Endometrial microvascular endothelial cells (primary cell): Measurements from ENCODE around the gene PIGL. TPM values are rescaled to one million over a fixed set of nuclear protein-coding genes. Genes with fewer than 3 reads are reported as not detected.

Experiments
- in situ Hi-C: cut with HindIII; loops from 2 replicates; pipeline ENCODE4 v1.10.0; 2017; ENCODE audit warnings: low sequenced_read_pairs, low pct_unique_long_range_greater_than_20kb; ENCODE audit errors: inconsistent ontology term
- total RNA-seq: library from RNA; depleted of rRNA; stranded (reverse); fragments of >200 nt; gene quantifications from one replicate; pipeline ENCODE4 v1.2.3, GENCODE V29; 2015; ENCODE audit errors: inconsistent ontology term

PIGL gene
- total RNA-seq, 1 donor from 2014 or later: 44.9 TPM

DNA sequence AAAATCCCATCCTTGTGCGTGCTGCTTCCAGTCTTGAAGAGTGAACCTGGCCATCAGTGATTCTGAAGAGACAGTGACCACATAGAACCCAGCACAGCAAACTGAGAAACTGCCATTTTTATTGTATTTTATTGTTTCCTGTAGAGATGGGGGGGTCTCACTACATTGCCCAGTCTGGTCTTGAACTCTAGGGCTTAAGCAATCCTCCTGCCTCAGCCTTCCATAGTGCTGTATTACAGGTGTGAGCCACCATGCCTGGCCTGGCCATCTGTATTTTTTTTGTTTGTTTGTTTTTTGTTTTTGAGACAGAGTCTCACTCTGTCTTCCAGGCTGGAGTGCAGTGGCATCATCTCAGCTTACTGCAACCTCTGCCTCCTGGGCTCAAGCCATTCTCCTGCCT is 122.4 kb downstream of the PIGL start:
- in situ Hi-C loops: no loop called here

DNA sequence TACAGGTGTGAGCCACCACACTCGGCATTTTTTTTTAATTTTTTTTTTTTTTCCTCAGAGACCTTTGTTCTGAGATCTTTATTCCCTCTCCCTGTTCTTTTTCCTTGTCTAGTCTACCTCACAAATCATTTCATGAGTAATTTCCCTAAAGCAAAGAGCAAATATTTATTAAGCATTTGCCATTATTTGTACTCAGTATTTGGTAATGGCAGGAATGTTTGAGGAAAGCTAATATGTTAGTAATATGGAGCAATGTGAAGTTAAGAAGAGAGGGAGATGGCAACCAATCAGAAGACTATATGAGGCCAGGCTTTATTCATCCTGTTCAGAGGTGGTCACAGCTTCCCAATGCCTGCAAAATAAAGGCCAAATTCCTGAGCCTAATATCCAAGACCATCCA is 122.9 kb downstream of the PIGL start:
- in situ Hi-C loops: no loop called here

DNA sequence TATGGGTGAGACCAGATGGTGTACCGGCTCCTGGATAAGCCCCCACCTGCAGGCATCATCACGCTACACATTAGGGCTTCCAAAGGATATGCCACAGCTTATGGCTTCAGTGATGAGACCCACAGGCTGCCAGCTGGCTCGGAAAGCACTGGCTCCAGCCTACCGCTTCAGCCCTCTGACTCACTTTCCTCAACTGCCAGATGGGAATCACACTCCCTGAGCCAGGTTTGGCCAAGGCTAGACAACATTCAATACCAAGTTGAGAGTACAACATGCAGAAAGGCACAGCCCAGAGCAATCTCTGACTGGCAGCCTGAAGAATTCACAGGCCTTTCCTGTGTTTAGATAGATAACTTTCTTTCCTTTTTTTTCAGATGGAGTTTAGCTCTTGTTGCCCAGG is 126.0 kb downstream of the PIGL start:
- in situ Hi-C loops: no loop called here

DNA sequence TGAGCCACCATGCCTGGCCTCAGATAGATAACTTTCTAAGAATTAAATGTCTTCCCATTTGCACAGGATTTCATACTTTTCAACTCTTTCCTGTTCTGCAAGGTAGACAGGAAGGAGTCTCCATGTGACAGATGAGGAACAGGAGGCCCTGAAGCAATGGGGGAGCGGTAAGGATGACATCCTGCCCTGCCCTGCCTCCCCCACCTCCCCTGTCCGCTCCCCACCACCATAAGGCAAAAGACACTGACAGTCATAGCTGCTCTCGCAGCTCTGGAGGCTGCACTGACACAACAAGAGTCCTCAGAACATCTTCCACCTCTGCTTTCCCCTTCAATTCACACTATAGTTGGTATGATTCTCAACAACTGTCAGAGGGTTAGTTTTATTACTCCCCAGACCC is 126.6 kb downstream of the PIGL start:
- in situ Hi-C loops: no loop called here

DNA sequence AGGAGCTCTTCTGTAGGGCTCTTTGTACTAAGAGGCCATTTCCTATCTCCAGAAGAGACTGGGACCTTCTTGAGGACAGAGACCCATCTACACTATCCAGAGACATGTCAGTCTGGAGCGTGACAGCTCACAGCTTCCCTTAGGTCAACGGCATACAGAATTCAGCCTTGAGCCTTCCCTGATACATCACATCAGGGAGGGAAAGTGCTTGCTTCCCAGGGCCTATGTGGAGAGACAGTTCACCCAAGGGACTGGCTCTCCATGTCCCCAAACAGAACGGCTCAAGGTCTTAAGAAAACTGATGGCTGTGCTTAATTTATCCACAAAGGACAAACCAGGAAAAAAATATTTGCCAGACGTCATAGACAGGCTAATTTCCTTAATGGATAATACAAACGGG is 128.6 kb downstream of the PIGL start:
- in situ Hi-C loops: no loop called here

DNA sequence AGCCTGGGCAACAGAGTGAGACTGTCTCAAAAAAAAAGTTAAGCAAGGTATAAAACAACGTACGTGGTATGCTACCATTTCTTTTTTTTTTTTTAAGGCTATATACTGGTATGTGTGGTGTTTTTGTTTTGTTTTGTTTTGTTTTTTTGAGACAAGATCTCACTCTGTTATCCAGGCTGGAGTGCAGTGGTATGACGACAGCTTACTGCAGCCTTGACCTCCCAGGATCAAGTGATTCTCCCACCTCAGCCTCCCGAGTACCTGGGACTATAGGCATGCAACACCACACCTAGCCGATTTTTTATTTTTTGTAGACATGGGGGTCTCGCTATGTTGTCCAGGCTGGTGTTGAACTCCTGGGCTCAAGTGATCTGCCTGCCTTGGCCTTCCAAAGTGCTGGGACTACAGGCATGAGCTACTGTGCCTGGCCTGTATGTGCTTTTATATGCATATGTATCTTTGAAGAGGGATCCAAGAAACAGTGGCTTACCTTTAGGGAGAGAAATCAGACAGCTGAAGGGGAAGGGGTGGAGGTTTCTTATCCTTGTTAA is 129.8 kb downstream of the PIGL start:
- in situ Hi-C loops: no loop called here

DNA sequence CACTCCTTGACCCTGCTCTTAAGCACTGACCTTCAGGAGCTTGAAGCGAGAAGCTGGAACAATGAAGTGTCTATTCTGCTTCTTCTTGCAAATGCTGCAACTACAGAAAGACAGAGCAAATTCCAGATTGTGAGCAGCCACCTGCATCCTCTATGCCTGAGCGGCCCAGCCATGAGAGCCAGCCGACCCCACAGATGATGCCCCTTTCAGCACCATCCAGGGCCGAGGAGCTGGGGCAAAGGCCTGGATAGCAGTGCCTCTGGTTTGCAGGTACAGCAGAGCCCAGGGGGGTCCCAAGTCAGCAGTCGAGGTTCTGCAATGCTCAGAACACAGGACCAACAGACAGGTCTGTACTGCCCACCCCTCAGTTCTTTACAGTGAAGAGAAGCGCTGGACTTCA is 131.6 kb downstream of the PIGL start:
- in situ Hi-C loops: no loop called here

DNA sequence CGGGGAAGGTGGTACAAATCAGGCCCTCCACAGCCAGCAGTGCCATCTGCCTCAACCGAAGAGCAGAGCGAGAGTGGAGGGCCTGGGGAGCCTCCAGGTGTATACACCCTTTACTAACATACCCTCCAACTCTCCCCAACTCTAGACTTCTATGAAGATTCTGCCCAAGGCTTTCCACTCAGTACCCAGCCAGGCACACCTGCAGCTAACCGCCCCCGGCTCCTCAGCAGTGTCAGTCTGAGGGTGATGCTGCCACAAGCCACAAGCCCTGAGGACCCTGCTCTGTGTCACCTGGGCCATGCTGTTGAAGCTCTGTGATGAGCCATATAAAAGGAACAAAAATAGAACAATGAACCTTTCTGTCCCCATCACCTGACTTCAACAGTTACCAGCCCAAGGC is 132.4 kb downstream of the PIGL start:
- in situ Hi-C loops: no loop called here

DNA sequence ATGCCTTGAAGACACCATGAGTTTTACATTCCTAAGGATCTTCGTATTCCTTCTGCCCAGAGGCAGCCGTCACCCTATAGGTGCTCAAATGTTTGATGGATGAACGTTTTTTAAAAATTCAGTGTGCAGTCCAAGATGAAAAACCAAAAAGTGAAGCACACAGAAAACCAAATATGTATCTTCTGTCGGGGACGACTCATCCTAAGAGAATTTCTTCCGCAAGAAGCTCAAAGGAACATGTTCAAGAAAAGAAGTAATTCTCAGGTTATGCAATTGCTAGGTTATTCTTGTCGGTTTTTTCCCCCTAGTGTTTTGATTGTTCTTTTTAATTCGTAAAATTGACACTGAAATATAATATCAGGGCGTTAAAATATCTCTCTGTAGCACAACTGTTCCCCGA is 134.8 kb downstream of the PIGL start:
- in situ Hi-C loops: no loop called here

DNA sequence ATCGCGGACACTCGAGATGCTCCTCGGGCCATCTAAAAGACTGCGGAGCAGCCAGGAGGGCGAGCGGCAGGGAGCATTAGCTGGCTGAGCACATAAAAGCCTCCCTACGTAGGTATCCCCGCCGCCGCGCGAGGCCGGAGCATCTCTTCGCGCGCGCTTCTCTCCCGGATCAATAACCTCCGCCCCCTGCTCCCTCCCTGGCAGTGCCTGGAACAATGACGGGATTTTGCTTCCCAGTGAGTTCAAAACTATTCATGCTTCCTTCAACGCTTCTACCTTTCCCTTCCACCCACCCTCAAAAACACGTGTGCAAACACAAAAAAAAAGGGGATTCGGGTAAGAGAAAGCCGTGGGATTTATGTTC is 135.3 kb downstream of the PIGL start:
- in situ Hi-C loops: no loop called here

DNA sequence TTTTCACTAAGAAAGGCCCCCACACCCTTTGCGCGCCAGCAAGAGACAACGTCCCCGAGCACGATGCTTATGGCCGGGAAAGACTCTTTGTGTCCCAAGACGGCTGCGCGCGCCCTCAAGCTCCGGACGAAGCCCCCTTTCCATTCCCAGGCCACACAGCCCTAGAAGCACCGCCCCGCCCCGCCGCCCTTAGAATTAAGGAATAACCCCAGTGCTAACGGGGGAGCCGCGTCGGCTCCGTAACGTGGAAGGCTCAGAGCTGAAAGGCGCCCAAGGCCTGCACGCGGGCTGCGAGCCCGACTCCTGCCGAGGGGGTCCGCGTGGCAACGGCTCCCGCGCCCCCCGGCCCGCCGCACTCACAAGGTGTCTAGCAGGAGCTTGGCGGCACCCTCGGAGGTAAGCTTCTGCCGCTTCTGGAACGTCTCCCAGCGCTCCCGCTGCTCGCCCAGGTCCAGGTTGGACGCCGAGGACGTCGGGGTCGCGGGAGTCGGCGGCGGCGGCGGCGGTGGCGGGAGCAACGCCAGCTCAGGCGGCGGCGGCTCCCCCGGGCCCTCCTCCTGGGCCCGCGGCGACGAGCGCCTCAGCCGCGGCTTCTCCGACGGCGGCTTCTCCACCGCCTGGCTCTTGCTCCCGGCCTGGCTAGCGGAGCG is 135.8 kb downstream of the PIGL start:
- in situ Hi-C loops: no loop called here

DNA sequence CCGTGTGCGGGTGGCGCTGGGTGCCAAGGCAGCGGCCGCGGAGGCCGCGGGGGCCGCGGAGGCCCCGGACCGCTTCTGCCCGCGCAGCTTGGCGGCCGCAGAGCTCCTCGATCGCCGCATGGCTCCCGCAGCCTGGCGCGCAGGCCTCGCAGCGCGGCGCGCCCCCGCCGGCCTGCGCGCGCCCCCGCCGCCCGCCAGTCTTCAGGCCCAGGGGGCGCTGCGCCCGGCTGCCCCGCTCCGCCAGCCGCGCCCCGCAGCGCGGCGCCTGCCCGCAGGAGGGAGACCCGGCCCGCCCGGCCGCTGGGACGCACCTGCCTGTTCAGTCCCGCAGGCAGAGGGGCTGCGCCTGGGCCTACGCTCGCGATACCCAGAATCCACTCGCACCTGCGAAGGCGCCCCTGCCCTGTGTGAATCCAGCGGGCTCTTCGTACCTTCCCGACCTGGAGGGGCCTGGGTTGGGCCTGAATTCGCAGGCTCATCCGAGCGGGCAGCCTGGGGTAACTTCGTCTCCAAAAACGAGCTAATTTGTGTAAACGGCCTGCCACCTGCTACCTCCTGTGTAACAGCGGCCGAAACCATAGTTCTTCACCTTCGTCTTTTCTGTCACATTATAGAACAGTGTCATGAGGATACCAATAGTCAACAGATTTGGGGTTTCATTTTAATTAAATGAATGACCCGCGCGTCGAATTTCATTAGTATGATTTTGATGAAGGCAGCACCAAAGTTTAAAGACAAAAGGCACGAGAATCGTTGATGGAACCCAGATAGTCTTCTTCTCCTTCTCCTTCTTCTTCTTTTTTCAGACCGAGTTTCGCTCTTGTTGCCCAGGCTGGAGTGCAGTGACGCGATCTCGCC is 136.5 kb downstream of the PIGL start, which contains the start of gene CENPV:
Gene CENPV (minus strand): TSS at position 153 of the 858 bp plus-strand sequence. CDS start 33 bp downstream, at position 120.
- in situ Hi-C loops: no loop called here

DNA sequence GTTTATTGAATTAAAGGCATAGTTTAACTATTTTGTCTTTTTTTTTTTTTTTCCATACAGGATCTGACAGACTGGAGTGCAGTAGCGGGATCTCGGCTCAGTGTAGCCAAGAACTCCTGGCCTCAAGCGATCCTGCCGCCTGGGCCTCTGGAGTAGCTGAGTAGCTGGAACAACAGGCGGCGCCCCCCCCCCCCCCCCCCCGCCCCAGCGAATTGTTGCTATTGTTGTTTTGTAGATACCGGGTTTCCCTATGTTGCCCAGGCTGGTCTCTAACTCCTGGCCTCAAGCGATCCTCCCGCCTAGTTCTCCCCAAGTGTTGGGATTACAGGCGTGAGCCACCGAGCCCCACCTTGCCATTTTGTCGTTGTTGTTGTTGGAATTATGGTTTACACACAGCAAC is 137.6 kb downstream of the PIGL start:
- in situ Hi-C loops: no loop called here

DNA sequence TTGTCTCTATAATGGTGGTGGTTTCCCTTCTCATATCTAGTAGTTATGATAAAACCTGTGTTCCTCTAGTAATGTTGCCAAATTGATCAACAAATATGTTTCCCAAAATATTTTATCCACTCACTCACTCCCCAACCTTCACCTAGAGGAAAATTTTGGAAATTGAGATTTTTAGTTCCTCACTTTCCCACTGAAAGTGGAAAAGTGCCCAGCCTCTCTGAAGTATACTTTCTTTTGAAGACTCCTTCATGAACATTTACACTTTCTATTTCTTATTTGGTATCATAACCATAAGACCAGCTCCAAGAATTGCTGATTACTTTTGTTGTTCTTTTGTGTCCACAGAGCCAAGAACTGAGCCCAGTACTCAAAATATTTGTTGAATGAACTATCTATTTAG is 141.4 kb downstream of the PIGL start:
- in situ Hi-C loops: no loop called here

DNA sequence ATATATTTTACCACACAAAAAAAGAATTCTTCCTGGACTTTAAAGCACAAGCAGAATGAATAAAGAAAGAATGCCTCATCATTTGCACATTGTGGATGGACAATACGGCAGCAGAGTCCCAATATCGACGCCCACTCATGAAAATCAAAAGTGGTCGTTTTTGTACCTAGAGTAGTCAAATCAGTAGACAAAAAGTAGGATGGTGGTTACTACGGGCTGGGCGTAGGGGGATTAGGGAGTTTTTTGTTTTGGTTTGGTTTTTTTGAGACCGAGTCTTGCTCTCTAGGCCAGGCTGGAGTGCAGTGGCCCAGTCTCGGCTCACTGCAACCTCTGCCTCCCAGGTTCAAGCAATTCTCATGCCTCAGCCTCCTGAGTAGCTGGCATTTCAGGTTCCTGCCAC is 144.9 kb downstream of the PIGL start:
- in situ Hi-C loops: no loop called here

DNA sequence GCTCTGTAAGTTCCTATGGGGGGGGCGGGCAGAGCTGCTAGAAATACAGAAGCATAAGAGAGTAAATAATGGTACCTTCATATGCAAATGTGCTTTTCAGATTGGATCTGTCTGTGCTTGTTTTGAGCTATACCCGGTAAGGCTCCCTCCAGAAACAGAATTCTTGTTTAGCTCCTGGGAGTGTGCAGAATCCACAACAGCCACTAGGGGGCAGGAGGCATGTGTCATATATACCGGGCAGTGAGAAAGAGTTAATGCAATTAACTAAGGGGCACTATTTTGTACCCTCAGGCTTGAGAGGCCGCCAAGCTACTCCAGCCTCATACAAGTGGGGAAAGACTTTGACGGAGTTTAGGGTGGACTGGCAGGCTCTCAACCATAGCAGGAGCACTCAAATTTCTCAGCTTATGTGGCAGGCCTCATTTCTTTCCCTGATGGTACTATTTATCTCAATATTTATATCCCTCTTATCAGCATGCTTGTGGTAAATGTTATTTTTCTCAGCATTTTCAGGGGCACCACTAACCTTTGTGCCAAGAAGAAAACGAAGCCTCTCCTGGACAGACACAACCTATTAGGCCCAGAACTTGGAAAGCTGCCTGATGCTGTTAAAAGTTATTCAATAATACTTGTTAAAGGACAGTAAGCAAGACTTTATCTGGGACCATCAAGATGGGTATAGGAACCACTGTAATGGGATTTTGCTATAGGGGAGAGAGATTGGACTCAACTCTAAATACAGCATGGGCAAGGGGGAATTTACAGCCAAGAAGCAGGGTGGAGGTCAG is 146.9 kb downstream of the PIGL start:
- in situ Hi-C loops: no loop called here

DNA sequence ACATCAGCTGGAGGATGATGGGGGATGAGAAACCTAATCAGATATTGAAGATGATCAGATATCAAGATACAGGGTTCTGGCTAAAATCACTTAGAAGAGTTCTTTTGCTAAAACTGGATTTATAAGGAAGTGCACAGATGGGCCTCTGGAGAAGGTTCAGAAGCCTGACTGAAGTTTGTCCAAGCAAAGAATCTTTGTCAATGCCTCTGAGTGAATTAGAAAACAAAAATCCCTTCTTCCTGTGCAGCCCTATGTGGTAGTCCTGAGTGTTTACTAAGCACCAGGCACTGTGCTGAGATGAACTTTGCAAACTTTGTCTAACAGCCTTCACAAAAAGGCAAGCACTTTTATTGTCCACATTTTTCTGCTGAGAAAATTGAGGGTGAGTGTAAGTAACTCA is 147.6 kb downstream of the PIGL start:
- in situ Hi-C loops: no loop called here

DNA sequence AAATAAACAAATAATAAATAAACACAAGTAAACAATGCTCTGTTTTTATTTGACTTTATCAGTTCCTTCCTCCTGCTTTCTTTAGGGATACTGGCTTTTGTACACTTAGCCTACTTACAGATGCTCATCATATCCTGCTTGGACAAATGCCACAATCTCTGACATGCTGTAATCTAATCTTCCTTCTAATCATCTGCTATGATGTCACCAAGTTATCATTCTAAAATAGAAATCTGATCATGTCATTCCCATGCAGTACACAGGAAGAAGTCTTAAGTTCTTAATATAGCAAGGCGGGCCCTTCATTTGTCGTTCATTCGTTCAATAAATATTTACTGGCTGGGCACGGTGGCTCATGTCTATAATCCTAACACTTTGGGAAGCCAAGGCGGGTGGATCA is 154.7 kb downstream of the PIGL start:
- in situ Hi-C loops: no loop called here

DNA sequence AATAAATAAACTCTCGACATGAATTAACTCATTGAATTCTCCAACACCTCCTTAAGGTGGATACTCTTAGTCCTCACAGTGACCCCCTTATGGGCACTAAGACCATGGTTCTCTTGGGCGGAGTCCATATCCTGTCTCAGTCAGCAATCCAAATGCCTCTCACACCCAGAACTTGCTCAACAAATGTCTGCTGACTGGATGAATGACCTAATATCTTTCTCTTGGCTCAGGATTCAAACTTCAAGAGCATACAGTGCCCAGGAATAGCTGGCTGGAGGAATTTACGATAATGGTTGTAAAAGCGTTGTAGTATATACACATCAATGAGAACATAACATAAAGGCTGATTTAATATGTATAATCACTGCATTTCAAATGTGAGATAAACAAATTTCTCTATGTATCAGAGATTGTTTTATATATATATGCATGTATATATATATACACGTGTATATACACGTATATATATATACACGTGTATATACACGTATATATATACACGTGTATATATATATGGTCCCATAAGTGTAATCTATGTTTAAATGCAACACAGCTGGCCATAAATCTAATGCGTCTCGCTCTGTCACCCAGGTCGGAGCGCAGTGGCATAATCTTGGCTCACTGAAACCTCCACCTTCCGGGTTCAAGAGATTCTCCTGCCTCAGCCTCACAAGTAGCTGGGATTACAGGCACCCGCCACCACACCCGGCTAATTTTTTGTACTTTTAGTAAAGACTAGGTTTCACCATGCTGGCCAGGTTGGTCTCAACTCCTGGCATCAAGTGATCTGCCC is 157.3 kb downstream of the PIGL start:
- in situ Hi-C loops: no loop called here
